K562 (cell line): Measurements from ENCODE around the gene CEBPE. TPM values are rescaled to one million over a fixed set of nuclear protein-coding genes. Genes with fewer than 3 reads are reported as not detected.

Experiments
- C11orf30 ChIP-seq: fragments of 450-650 bp; IDR thresholded peaks from 2 replicates; pipeline ENCODE4 v1.6.1; 2016; ENCODE audit warnings: low read depth, mild to moderate bottlenecking
- CBX2 ChIP-seq: fragments of 200-600 bp; sonication (generic); IDR thresholded peaks from one replicate; pipeline ENCODE4 v1.6.1; 2012; ENCODE audit warnings: mild to moderate bottlenecking, low read length, inconsistent platforms; ENCODE audit not compliant: insufficient read depth, poor library complexity, severe bottlenecking
- CTCFL ChIP-seq: IDR thresholded peaks from 2 replicates; pipeline ENCODE4 v1.6.1; 2011; ENCODE audit warnings: borderline replicate concordance, low read depth, mild to moderate bottlenecking, moderate library complexity, low read length; ENCODE audit not compliant: insufficient read depth, poor library complexity, severe bottlenecking
- ILF3 ChIP-seq: fragments of 450-650 bp; IDR thresholded peaks from 2 replicates; pipeline ENCODE4 v1.6.1; 2018; ENCODE audit warnings: antibody characterized with exemption, mild to moderate bottlenecking, moderate library complexity, borderline replicate concordance
- MAFK ChIP-seq: IDR thresholded peaks from 2 replicates; pipeline ENCODE4 v1.6.1; 2011; ENCODE audit warnings: low read length, improper control_type of control experiment
- NONO ChIP-seq, 2 experiments: fragments of 200-400 bp in 1 of 2; fragments of 450-650 bp in 1 of 2; formaldehyde crosslinking in 1 of 2; IDR thresholded peaks; 2 replicates each; pipeline ENCODE4 v1.6.1; 2017; ENCODE audit warnings: low read depth in 2 of 2, mild to moderate bottlenecking in 2 of 2, moderate library complexity in 2 of 2, low read length in 1 of 2
- NR2F6 ChIP-seq: fragments of 450-650 bp; formaldehyde crosslinking; IDR thresholded peaks from 2 replicates; pipeline ENCODE4 v1.4.0; 2020; ENCODE audit warnings: mild to moderate bottlenecking
- POLR2B ChIP-seq: fragments of 450-650 bp; IDR thresholded peaks from 2 replicates; pipeline ENCODE4 v1.6.1; 2018; ENCODE audit warnings: low read depth; ENCODE audit not compliant: partially characterized antibody
- POU5F1 ChIP-seq: fragments of 150-350 bp; IDR thresholded peaks from 2 replicates; pipeline ENCODE4 v1.6.1; 2014; ENCODE audit warnings: borderline replicate concordance, low read length, low read depth, mild to moderate bottlenecking; ENCODE audit not compliant: partially characterized antibody
- SIN3A ChIP-seq, 2 experiments: fragments of 150-350 bp in 1 of 2; IDR thresholded peaks; 2 replicates each; pipeline ENCODE4 v1.6.1; 2011 to 2016; ENCODE audit warnings: borderline replicate concordance in 2 of 2, low read depth in 2 of 2, low read length in 2 of 2, mild to moderate bottlenecking in 2 of 2, moderate library complexity in 2 of 2; ENCODE audit not compliant: control insufficient read depth in 1 of 2
- SMC3 ChIP-seq: conservative IDR thresholded peaks from 2 replicates; pipeline ENCODE4 v1.6.1; 2011; ENCODE audit warnings: low read depth, low read length, improper control_type of control experiment; ENCODE audit not compliant: insufficient read depth
- SREBF2 ChIP-seq: sonication (generic); formaldehyde crosslinking; IDR thresholded peaks from 2 replicates; pipeline ENCODE4 v1.4.0; 2020; ENCODE audit warnings: mild to moderate bottlenecking, missing genetic modification reagents
- TAL1 ChIP-seq: fragments of 450-650 bp; IDR thresholded peaks from 2 replicates; pipeline ENCODE4 v1.6.1; 2016; ENCODE audit warnings: mild to moderate bottlenecking
- TFAM ChIP-seq: fragments of 250-450 bp; sonication (Bioruptor Pico); conservative IDR thresholded peaks from 2 replicates; pipeline ENCODE4 v1.5.0; 2021; ENCODE audit warnings: mild to moderate bottlenecking, moderate library complexity
- THRB ChIP-seq: fragments of 450-650 bp; formaldehyde crosslinking; conservative IDR thresholded peaks from 2 replicates; pipeline ENCODE4 v1.4.0; 2022; ENCODE audit warnings: mild to moderate bottlenecking, missing genetic modification characterization
- ZNF398 ChIP-seq: fragments of 250-450 bp; sonication (Bioruptor Pico); IDR thresholded peaks from 2 replicates; pipeline ENCODE4 v1.8.0; 2021; ENCODE audit warnings: moderate library complexity, mild to moderate bottlenecking, inconsistent platforms
- ZNF644 ChIP-seq: fragments of 200-800 bp; sonication (Bioruptor generic); IDR thresholded peaks from 2 replicates; pipeline ENCODE4 v1.6.1; 2016; ENCODE audit warnings: low read depth, missing genetic modification characterization, missing compliant biosample characterization
- polyA plus RNA-seq, 8 experiments: library from polyadenylated mRNA; depleted of rRNA in 4 of 8; stranded (reverse) in 5 of 8; unstranded in 3 of 8; fragments of >200 nt; fragmentation: Nextera tagmentation in 2 of 8; fragmentation: Illumina TruSeq in 1 of 8; extraction: Ambion mirVana in 2 of 8; extraction: Trizol in 1 of 8; gene quantifications; 2 replicates each; pipeline versions ENCODE4 v1.2.1 to v1.2.3, GENCODE V29; 2011 to 2014; ENCODE audit warnings: inconsistent platforms in 1 of 8, missing spikeins in 1 of 8
- total RNA-seq, 7 experiments: library from RNA; depleted of rRNA in 6 of 7; stranded (reverse); fragments of >200 nt in 6 of 7; fragmentation: Illumina TruSeq in 2 of 7; extraction: Trizol in 2 of 7; gene quantifications; 2 replicates each; pipeline versions ENCODE4 v1.2.1 to v1.2.3, GENCODE V29; 2011 to 2021; ENCODE audit warnings: low replicate concordance in 1 of 7

Gene CEBPE
- total and polyA plus RNA-seq, 9 of the 15 experiments (the other 6 are each of a cell fraction or from before 2014, with no cell fraction given), result 0.09 to 0.15 (median 0.13) TPM; not detected in 6

GRCh38 chr14:23120541-23121251, 1.6 kb upstream of the CEBPE start (continued):
- TF ChIP-seq SMC3, result peak; percentile 100
- TF ChIP-seq CTCFL, result no peak
- no peak for TF ChIP-seq C11orf30
- no peak for TF ChIP-seq ZNF398
- peak; percentile 34 for TF ChIP-seq POU5F1
- TF ChIP-seq TFAM, result no peak
- TF ChIP-seq MAFK, result peak; percentile 37; the same call in 1 of the 2 replicates
- no peak for TF ChIP-seq POLR2B
- peak; percentile 93 for TF ChIP-seq TAL1
- no peak for TF ChIP-seq NR2F6 (CRISPR knock-in tag)
- TF ChIP-seq THRB, result no peak
- no peak for TF ChIP-seq CBX2
- TF ChIP-seq ZNF644 (tag), result no peak; the same call in 1 of the 2 replicates
- no peak; a peak in 1 of 4 replicates for TF ChIP-seq SIN3A (IDR thresholded peaks at IDR 0.05; ENCODE audit: borderline replicate concordance in 2 of 2, control insufficient read depth in 1 of 2, low read depth in 2 of 2, low read length in 2 of 2)
- 0 out of 2 replicates have a peak, but pooled peaks have one; percentile 48 for TF ChIP-seq SREBF2 (CRISPR knock-in tag)
- TF ChIP-seq NONO (IDR thresholded peaks at IDR 0.05; ENCODE audit: low read depth in 2 of 2, low read length in 1 of 2), result peak in 1 of 2 experiments; percentile 55; a peak in 2 of 4 replicates
- no peak for TF ChIP-seq ILF3
